ENCODE measurements around the gene B4GALT2. TPM values are rescaled to one million over a fixed set of nuclear protein-coding genes. Genes with fewer than 3 reads are reported as not detected.

The B4GALT2 gene
- total and polyA plus RNA-seq, 2 of the 8 experiments (the other 6 are each of a cell fraction or from before 2014, with no cell fraction given) = 56.5 to 121 TPM

- POLR2A ChIA-PET (ENCODE audit: partially characterized antibody) = interaction anchor here (1.1 to 26.2 kb wide), 6 partner anchors 9 to 46 kb away, joined by 3 to 544 read pairs (median 16); partner anchors contain the start of gene CCDC24
- WGBS, 2 experiments (ENCODE audit: extremely low coverage in 1 of 2, insufficient coverage in 1 of 2, insufficient read length in 1 of 2, insufficient replicate concordance in 2 of 2, low coverage in 1 of 2, low lambda C conversion rate in 2 of 2, missing lambda C conversion rate in 1 of 2) = 99% methylated on average over 4 of the region's 4 CpGs; no CpG with 5 or more reads in 1 of the 2 experiments
Observed at GRCh38 chr1:44034423-44034822, 55.4 kb downstream of the B4GALT2 start.

More at GRCh38 chr1:44034423-44034822, 55.4 kb downstream of the B4GALT2 start:
- Histone ChIP-seq H3K4me1 (replicated peaks in 1 of 4; ENCODE audit: control insufficient read depth in 3 of 4, insufficient read depth in 4 of 4, low read length in 3 of 4) (peaks cover 7 to 20% (median 12%) of the 10 kb centered on the region in 4 experiments; a peak in 6 of 7 replicates), H3K4me3 (ENCODE audit: extremely low read depth in 1 of 4, insufficient read depth in 2 of 4, low read depth in 3 of 4, low read length in 4 of 4) (no peak overlapping the region), H3K23me2 (ENCODE audit: low read depth, low read length) (peaks cover 4% of the 10 kb centered on the region; the same call in 1 of the 2 replicates), H2BK15ac (ENCODE audit: low read length) (no peak overlapping the region), H3K9ac (replicated peaks in 1 of 4; ENCODE audit: extremely low read depth in 1 of 4, low read depth in 3 of 4, low read length in 3 of 4) (no peak overlapping the region), H2AK5ac (ENCODE audit: low read depth, low read length) (no peak overlapping the region), H3K27me3 (replicated peaks in 1 of 4; ENCODE audit: control insufficient read depth in 3 of 4, extremely low read depth in 1 of 4, insufficient read depth in 3 of 4, low read length in 3 of 4) (no peaks in the 10 kb centered on the region), H3K18ac (ENCODE audit: extremely low read depth, low read length) (no peak overlapping the region), H3K4ac (replicated peaks; ENCODE audit: insufficient read length, low read depth, low read length) (no peak overlapping the region), H3K4me2 (ENCODE audit: insufficient read depth in 1 of 2, low read depth in 2 of 2, low read length in 2 of 2) (no peak overlapping the region), H2BK5ac (ENCODE audit: low read depth, low read length) (no peak overlapping the region), H3K23ac (ENCODE audit: insufficient read length) (no peak overlapping the region), H2BK20ac (ENCODE audit: low read length) (no peak overlapping the region), H4K5ac (ENCODE audit: insufficient read length, low read depth, low read length) (no peak overlapping the region), H4K20me1 (replicated peaks in 1 of 2; ENCODE audit: control insufficient read depth in 1 of 2, insufficient read depth in 2 of 2, low read length in 2 of 2) (no peaks in the 10 kb centered on the region), H3K56ac (replicated peaks; ENCODE audit: insufficient read length, low read depth, low read length) (no peak overlapping the region), H3K36me3 (ENCODE audit: control insufficient read depth in 2 of 4, insufficient read depth in 4 of 4, low read length in 3 of 4) (no peaks in the 10 kb centered on the region), H2BK12ac (ENCODE audit: low read depth, low read length) (no peak overlapping the region), H4K8ac (ENCODE audit: extremely low read depth, insufficient read depth, low read length) (no peak overlapping the region), H2AFZ (ENCODE audit: low read length) (no peak overlapping the region), H2BK120ac (replicated peaks; ENCODE audit: low read depth, low read length) (no peak overlapping the region), H3K27ac (ENCODE audit: low read depth, low read length) (no peak overlapping the region), H3K9me3 (ENCODE audit: insufficient read depth in 2 of 2, low read depth in 1 of 2, low read length in 1 of 2) (no peaks in the 10 kb centered on the region), H3K79me1 (ENCODE audit: low read depth, low read length) (0 out of 2 replicates have a peak, but pooled peaks cover under 1% of the 10 kb centered on the region), H3K79me2 (ENCODE audit: control insufficient read depth in 1 of 2, insufficient read depth in 2 of 2, low read length in 2 of 2) (no peaks in the 10 kb centered on the region), H4K91ac (replicated peaks; ENCODE audit: insufficient read length, low read length) (no peak overlapping the region), H3K14ac (ENCODE audit: insufficient read length) (no peak overlapping the region)
- no peak for DNase-seq (ENCODE audit: low read depth in 1 of 2, low spot score in 2 of 2)
- CTCF ChIA-PET (ENCODE audit: partially characterized antibody) = interaction anchor here (0.8 to 13.5 kb wide), 14 partner anchors 9 to 271 kb away, joined by 3 to 239 read pairs (median 20); partner anchors contain the start of gene CCDC24
- FAIRE-seq = no peak
- no peak for TF ChIP-seq KDM4A (IDR thresholded peaks at IDR 0.05; ENCODE audit: low read depth, low read length, severe bottlenecking)
- TF ChIP-seq E2F6 (IDR thresholded peaks at IDR 0.05) = no peak
- no peak for TF ChIP-seq SIX5 (IDR thresholded peaks at IDR 0.05; ENCODE audit: low read depth, low read length)
- no peak for TF ChIP-seq RFX5 (IDR thresholded peaks at IDR 0.05; ENCODE audit: borderline replicate concordance, low read depth, low read length)
- TF ChIP-seq FOSL1 (IDR thresholded peaks at IDR 0.05; ENCODE audit: insufficient read depth, low read depth, low read length) = no peak
- TF ChIP-seq TCF12 (IDR thresholded peaks at IDR 0.05; ENCODE audit: low read depth, low read length) = no peak
- TF ChIP-seq CBX5 (IDR thresholded peaks at IDR 0.05; ENCODE audit: low read depth, low read length) = no peak

Measured in H1 (cell line).